IPS-NIHi7 (cell line): ENCODE measurements around the gene OR5H2.
A peak's percentile ranks its signal among the peaks of the same experiment; 100 is the strongest.
"Not testable (repeated sequence)": the region's sequence is repeated elsewhere in the genome, so short reads cannot be mapped to it uniquely, and the experiment has no call there.

Source experiments
- DNase-seq: peaks from one replicate; pipeline ENCODE4 v3.0.0; 2012; ENCODE audit warnings: mixed read lengths; ENCODE audit errors: extremely low spot score

Gene OR5H2

GRCh38 chr3:98282205-98282604, at the start of gene OR5H2:
OR5H2 (plus strand) TSS chr3:98282505; CDS start chr3:98282903, 398 bp downstream.
- DNase-seq, result no peak

- no peak for DNase-seq
These were observed 48.8 kb upstream of the OR5H2 start for GRCh38 chr3:98233468-98233867.

DNA sequence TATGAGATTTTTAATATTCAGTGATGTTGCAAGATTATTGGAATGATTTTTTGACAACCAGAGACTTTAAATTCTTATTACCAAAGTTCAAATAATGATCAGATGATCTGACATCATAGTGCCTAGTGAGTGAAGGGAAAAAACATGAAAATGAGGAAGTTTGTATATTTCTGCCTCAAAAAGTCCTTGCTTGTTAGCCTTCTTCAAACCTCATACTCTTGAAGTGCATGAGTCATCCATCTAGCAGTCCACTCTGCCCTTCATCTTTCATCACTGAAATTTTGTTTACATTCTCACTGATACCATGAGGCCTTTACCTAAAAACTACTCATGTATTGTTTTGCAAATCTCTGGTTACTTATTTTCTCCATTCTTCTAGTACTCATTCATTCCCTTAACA, 42.2 kb upstream of the OR5H2 start:
- DNase-seq, result no peak

- no peak for DNase-seq
These were observed 40.1 kb upstream of the OR5H2 start for GRCh38 chr3:98242155-98242554.

DNA sequence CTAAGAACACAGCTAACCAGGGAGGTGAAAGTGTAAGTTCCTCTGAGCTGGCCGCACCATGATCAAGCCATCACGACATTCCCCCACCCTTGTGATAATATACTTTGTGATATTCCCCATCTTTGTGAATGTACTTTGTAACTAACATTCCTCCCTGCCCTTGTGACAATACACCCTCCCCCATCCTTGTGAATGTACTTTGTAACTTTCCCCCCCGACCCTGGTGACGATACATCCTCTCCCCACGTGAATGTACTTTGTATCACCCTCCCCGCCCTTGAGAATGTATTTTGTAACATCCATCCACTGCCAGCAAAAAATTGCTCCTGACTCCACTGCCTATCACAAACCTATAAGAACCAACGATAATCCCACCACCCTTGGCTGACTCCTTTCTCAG, 38.5 kb upstream of the OR5H2 start:
- no peak for DNase-seq

DNA sequence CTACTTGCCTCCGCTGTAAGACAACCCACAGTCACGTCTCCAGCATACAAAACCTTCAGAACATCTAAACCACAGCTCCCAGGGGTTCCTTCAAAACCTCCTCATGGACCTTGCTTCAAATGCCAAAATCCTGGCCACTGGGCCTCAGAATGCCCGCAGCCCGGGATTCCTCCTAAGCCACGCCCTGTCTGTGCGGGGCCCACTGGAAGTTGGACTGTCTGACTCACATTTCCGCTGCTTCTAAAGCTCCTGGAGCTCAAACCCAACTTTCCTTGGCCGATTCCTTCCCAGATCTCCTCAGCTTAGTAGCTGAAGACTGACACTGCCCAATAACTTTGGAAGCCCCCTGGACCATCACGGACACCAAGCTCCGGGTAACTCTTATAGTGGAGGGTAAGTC, 36.2 kb upstream of the OR5H2 start:
- no peak for DNase-seq

DNA sequence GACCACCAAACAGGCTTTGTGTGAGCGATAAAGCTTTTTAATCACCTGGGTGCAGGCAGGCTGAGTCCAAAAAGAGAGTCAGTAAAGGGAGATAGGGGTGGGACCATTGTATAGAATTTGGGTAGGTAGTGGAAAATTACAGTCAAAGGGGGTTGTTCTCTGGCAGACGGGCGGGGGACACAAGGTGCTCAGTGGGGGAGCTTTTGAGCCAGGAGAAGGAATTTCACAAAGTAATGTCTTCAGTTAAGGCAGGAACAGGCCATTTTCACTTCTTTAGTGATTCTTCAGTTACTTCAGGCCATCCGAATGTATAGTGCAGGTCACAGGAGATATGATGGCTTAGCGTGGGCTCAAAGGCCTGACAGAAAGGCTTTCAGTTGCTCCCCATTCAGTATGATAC, 26.3 kb upstream of the OR5H2 start:
- not testable (repeated sequence) for DNase-seq

GRCh38 chr3:98259707-98260106, 22.6 kb upstream of the OR5H2 start:
- DNase-seq, result peak; percentile 14

DNA sequence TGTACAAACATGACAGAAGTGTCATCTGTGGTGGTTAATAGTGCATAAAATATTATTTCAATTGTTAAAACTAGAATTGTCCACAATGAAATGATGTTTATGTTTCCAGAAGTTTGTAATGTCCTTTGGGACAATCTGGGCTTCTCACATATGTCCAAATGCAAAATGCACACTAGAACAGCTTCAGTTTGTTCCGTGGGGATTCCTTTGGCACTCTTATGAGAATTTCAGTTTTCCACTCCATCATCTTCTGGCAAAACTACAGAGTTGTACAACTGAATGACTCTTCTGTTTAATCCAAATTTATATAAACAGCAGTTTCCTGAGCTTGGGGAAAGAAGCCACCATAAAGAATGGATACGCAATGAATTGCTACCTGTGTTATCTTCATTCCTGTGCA, 20.3 kb upstream of the OR5H2 start:
- DNase-seq, result no peak

DNA sequence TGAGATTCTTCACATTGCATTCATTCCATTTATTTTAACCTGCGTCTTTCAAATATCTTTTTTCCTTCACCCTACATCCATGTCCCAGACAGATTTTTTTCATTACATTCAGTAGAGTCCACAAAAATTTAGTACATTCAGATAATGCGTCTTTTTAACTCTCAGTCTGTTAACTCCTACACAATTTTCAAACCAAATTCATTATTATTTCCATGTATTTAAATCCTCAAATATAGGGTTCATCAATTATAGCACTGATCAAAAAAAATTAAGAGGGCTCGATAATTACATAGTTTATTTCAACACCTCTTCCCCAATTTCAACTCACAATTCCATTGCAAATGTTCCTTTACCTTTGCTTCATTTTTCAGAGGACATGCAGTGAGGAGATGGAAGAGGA, 18.4 kb upstream of the OR5H2 start, which contains the start of gene OR5H6:
OR5H6 (plus strand) TSS at position 301 of the 400 bp plus-strand sequence; CDS start at position 390, 89 bp downstream.
- no peak for DNase-seq

GRCh38 chr3:98269846-98270245, 12.5 kb upstream of the OR5H2 start:
- no peak for DNase-seq

DNA sequence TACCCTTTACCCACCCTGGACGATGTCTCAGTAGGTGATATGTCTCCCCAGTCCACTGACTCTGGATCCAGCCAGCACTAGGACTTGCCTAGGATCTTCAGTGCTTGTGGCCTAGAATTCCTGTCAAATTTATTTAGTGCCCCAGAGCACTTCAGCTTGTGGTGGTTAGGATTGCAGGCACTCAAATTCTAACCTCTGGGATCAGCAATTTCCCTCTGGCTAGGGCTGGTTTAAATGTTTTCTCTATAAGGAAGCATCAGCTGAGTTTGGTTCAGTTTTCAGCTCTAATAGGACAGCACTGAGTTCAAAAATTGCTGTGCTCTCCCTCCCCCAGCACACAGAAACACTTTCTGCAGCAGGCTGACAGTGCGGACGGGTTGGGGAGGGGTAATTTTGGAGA, 10.2 kb upstream of the OR5H2 start:
- no peak for DNase-seq

- DNase-seq, result no peak
These were observed 7.4 kb upstream of the OR5H2 start for GRCh38 chr3:98274914-98275313.

GRCh38 chr3:98290916-98291315, 8.6 kb downstream of the OR5H2 start:
- no peak for DNase-seq

DNA sequence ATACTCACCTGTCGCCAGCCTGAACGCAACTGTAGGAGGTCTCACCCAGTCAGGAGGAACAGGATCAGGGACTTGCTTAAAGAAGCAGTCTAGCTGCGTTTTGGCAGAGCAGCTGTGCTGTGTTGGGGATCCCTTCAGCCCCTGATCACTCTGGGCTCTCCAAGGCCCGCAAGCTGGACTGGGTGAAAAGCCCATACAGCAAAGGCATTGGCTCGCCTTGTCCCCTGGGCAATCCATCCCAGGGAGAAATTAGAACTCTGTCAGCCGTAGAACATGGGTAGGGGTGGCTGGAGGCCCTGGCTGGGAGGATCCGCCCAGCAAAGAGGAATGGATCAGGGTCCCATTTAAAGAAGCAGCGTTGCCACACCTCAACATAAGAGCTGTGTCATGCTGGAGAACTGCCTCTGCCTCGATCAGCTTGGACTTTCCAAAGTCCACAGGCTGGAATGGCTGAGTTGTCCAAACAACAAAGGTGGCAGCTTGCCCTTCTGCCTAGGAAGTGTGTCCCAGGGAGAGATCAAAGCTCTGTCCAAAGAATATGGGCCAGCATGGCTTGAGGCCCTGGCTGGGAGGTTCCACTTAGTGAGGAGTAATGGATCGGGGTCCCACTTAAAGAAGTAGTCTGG, 9.1 kb downstream of the OR5H2 start:
- DNase-seq, result no peak

DNA sequence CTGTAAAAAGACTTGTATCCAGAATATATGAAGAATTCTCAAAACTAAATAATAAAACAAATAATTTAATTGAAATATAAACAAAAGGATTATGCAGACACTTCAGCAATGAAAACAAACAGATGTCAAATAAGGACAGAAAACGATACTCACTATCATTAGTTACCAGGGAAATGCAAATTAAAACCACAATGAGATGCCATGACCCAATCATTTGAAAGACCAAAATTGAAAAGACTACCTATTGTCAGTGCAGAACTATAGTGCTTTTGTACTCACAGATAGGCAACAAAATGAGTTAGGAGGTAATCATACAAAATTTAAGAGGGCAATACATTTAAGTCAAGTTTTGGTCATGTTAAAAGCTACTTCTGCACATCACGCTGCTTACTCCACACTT, 39.8 kb downstream of the OR5H2 start:
- DNase-seq, result no peak

DNA sequence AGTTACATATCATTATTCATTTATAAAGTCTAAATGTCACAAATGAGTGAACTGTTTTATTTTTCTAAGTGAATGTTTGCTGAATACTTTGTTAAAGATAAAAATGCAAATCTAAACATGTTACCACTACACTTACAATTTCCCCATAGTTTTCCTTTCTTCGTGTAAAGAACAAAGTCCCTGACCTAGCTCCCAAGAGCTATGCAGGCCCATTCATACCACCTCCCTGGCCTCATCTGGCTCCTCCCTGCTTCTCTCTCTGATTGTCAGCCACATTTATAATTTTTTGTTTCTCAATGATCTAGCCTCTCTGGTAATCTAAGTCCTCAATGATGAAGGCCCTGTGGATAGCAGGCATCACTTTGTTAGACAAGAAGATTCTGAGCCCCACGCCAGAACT, 40.4 kb downstream of the OR5H2 start:
- no peak for DNase-seq

GRCh38 chr3:98323425-98323824, 41.1 kb downstream of the OR5H2 start:
- no peak for DNase-seq

DNA sequence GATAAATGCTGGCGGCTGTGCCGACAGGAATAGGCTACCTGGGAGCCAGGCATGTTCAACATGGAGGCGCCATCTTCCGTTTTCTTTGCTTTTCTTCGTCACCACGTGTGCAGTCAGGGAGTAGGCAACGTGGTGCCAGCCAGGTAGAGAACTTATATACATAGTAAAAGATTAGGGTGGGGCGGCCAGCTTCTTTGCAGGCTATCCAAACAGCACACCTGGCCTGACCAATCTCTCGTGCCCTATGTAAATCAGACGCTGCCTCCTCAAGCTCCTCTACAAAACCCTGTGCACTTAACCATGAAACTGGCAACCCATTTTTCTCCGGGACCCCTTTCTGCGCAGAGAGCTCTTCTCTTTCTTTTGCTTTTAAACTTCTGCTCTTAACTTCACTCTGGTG, 42.8 kb downstream of the OR5H2 start:
- no peak for DNase-seq

GRCh38 chr3:98326105-98326893, 44.0 kb downstream of the OR5H2 start:
- DNase-seq, result no peak

DNA sequence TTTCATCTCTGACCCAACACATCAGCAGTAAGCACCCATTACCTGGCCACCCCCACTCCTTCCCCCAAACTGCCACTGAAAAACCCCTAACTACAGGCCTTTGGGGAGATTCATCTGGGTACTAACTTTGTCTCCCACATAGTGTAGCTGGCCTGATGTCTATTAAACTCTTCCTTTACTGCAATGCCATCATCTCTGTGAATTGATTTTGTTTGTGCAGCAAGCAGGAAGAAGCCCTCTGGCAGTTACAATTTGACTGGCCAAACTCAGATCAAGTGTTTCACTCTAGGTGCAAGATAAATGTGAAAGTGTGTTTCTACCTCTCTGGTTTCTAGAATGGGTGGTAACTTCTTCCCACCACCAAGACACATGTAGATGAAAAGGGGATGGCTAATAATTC, 44.6 kb downstream of the OR5H2 start:
- no peak for DNase-seq

- DNase-seq, result no peak
These were observed 46.6 kb downstream of the OR5H2 start for GRCh38 chr3:98328933-98329332.

GRCh38 chr3:98329392-98330124, 47.3 kb downstream of the OR5H2 start:
- DNase-seq, result peak; percentile 62
